H9 (cell line): ENCODE measurements around the gene ERRFI1. TPM values are rescaled to one million over a fixed set of nuclear protein-coding genes. Genes with fewer than 3 reads are reported as not detected.

Experiments used
- DNase-seq: peaks from one replicate; pipeline ENCODE4 v3.0.0-alpha.2; 2017
- H2AFZ ChIP-seq: one replicate; pipeline ENCODE4 v1.6.1; 2013; ENCODE audit warnings: mild to moderate bottlenecking, low read length, control low read depth, moderate library complexity
- H2AK5ac ChIP-seq: 2 replicates; pipeline ENCODE4 v1.6.1; 2013; ENCODE audit warnings: low read length, control low read depth, mixed read lengths; ENCODE audit not compliant: insufficient read length
- H2BK120ac ChIP-seq: one replicate; pipeline ENCODE4 v1.6.1; 2013; ENCODE audit warnings: low read depth, mild to moderate bottlenecking, low read length, control low read depth, inconsistent platforms; ENCODE audit not compliant: poor library complexity, severe bottlenecking
- H2BK12ac ChIP-seq: 2 replicates; pipeline ENCODE4 v1.6.1; 2013; ENCODE audit warnings: low read length, control low read depth, mixed read lengths, low read depth; ENCODE audit not compliant: insufficient read length
- H2BK15ac ChIP-seq: 2 replicates; pipeline ENCODE4 v1.6.1; 2013; ENCODE audit warnings: low read depth, low read length, control low read depth
- H2BK20ac ChIP-seq: one replicate; pipeline ENCODE4 v1.6.1; 2013; ENCODE audit warnings: low read depth, mild to moderate bottlenecking, low read length, control low read depth, inconsistent platforms; ENCODE audit not compliant: poor library complexity, severe bottlenecking
- H2BK5ac ChIP-seq: 2 replicates; pipeline ENCODE4 v1.6.1; 2013; ENCODE audit warnings: low read length, control low read depth, mixed read lengths; ENCODE audit not compliant: insufficient read length
- H3K14ac ChIP-seq: 2 replicates; pipeline ENCODE4 v1.6.1; 2013; ENCODE audit warnings: low read length, control low read depth; ENCODE audit not compliant: insufficient read depth
- H3K18ac ChIP-seq: 2 replicates; pipeline ENCODE4 v1.6.1; 2013; ENCODE audit warnings: low read depth, mild to moderate bottlenecking, mixed read lengths, low read length, control low read depth; ENCODE audit not compliant: insufficient read length
- H3K23ac ChIP-seq: 2 replicates; pipeline ENCODE4 v1.6.1; 2013; ENCODE audit warnings: low read length, control low read depth, mixed read lengths, low read depth; ENCODE audit not compliant: insufficient read length
- H3K23me2 ChIP-seq: 2 replicates; pipeline ENCODE4 v1.6.1; 2013; ENCODE audit warnings: low read depth, mild to moderate bottlenecking, mixed read lengths, low read length, control low read depth; ENCODE audit not compliant: insufficient read length, poor library complexity, severe bottlenecking
- H3K27ac ChIP-seq: 2 replicates; pipeline ENCODE4 v1.5.1; 2013; ENCODE audit warnings: low read length, control low read depth, mixed read lengths, low read depth; ENCODE audit not compliant: insufficient read length
- H3K27me3 ChIP-seq: 2 replicates; pipeline ENCODE4 v1.6.1; 2013; ENCODE audit warnings: low read length, control low read depth, inconsistent platforms; ENCODE audit not compliant: insufficient read depth
- H3K4ac ChIP-seq: 2 replicates; pipeline ENCODE4 v1.6.1; 2013; ENCODE audit warnings: low read depth, mild to moderate bottlenecking, control low read depth, inconsistent platforms, low read length, moderate library complexity
- H3K4me1 ChIP-seq: 2 replicates; pipeline ENCODE4 v1.6.1; 2013; ENCODE audit warnings: low read length, control low read depth, inconsistent platforms; ENCODE audit not compliant: insufficient read depth
- H3K4me2 ChIP-seq: 2 replicates; pipeline ENCODE4 v1.6.1; 2013; ENCODE audit warnings: low read length, control low read depth, mixed read lengths; ENCODE audit not compliant: insufficient read length, insufficient read depth
- H3K56ac ChIP-seq: 2 replicates; pipeline ENCODE4 v1.6.1; 2013; ENCODE audit warnings: low read depth, mild to moderate bottlenecking, mixed read lengths, low read length, control low read depth; ENCODE audit not compliant: insufficient read length
- H3K79me1 ChIP-seq: 2 replicates; pipeline ENCODE4 v1.6.1; 2013; ENCODE audit warnings: low read depth, mild to moderate bottlenecking, moderate library complexity, low read length, control low read depth, inconsistent platforms; ENCODE audit not compliant: insufficient read depth, poor library complexity, severe bottlenecking
- H3K79me2 ChIP-seq: 2 replicates; pipeline ENCODE4 v1.6.1; 2013; ENCODE audit warnings: low read length, control low read depth, inconsistent platforms; ENCODE audit not compliant: insufficient read depth
- H3K9ac ChIP-seq: 2 replicates; pipeline ENCODE4 v1.6.1; 2013; ENCODE audit warnings: low read length, control low read depth, mixed read lengths; ENCODE audit not compliant: insufficient read length; ENCODE audit errors: extremely low read depth
- H3K9me3 ChIP-seq: one replicate; pipeline ENCODE4 v1.6.1; 2013; ENCODE audit warnings: low read depth, low read length, inconsistent platforms; ENCODE audit not compliant: control insufficient read depth
- H3T11ph ChIP-seq: one replicate; pipeline ENCODE4 v1.6.1; 2013; ENCODE audit warnings: mild to moderate bottlenecking, low read length, control low read depth, inconsistent platforms
- H4K20me1 ChIP-seq: one replicate; pipeline ENCODE4 v1.6.1; 2013; ENCODE audit not compliant: control insufficient read depth, insufficient read length, insufficient read depth
- H4K5ac ChIP-seq: 2 replicates; pipeline ENCODE4 v1.6.1; 2013; ENCODE audit warnings: low read depth, mild to moderate bottlenecking, mixed read lengths, low read length, control low read depth; ENCODE audit not compliant: insufficient read length
- H4K8ac ChIP-seq: replicated peaks from 2 replicates; pipeline ENCODE4 v1.6.1; 2013; ENCODE audit warnings: low read length, control low read depth, mixed read lengths, low read depth; ENCODE audit not compliant: insufficient read length
- H4K91ac ChIP-seq: 2 replicates; pipeline ENCODE4 v1.6.1; 2013; ENCODE audit warnings: low read depth, mild to moderate bottlenecking, moderate library complexity, mixed read lengths, low read length, control low read depth; ENCODE audit not compliant: insufficient read length
- H3K27ac Mint-ChIP-seq, 3 experiments: 2 replicates in 2 of 3; 3 replicates in 1 of 3; pipeline ENCODE4 v1.8.0; 2020 to 2021; ENCODE audit warnings: mixed read lengths in 3 of 3, mild to moderate bottlenecking in 1 of 3, moderate library complexity in 1 of 3
- H3K27me3 Mint-ChIP-seq: 2 replicates; pipeline ENCODE4 v1.8.0; 2021; ENCODE audit warnings: low read depth, mild to moderate bottlenecking, moderate library complexity, mixed read lengths
- H3K36me3 Mint-ChIP-seq, 3 experiments: 2 replicates in 2 of 3; 3 replicates in 1 of 3; pipeline ENCODE4 v1.8.0; 2020 to 2021; ENCODE audit warnings: low read depth in 3 of 3, mixed read lengths in 3 of 3; ENCODE audit not compliant: insufficient read depth in 1 of 3
- H3K4me1 Mint-ChIP-seq, 2 experiments: 2 replicates each; pipeline ENCODE4 v1.8.0; 2020; ENCODE audit warnings: mixed read lengths in 2 of 2
- H3K4me3 Mint-ChIP-seq, 2 experiments: 2 replicates in 1 of 2; 3 replicates in 1 of 2; pipeline ENCODE4 v1.8.0; 2020 to 2021; ENCODE audit warnings: mild to moderate bottlenecking in 2 of 2, mixed read lengths in 2 of 2, moderate library complexity in 1 of 2
- H3K9me3 Mint-ChIP-seq, 2 experiments: 2 replicates in 1 of 2; 3 replicates in 1 of 2; pipeline ENCODE4 v1.8.0; 2020; ENCODE audit warnings: mild to moderate bottlenecking in 2 of 2, mixed read lengths in 2 of 2, moderate library complexity in 1 of 2
- CTCF ChIP-seq: fragments of 200-600 bp; sonication (generic); conservative IDR thresholded peaks from 3 replicates; pipeline ENCODE4 v1.8.0; 2021; ENCODE audit warnings: antibody characterized with exemption, mild to moderate bottlenecking
- WGBS: extraction: QIAGEN DNeasy Blood & Tissue Kit; methylation state at CpG from one replicate; pipeline ENCODE4 v1.1.7; 2013; ENCODE audit warnings: missing lambda C conversion rate, low lambda C conversion rate, mixed read lengths; ENCODE audit not compliant: insufficient read length; ENCODE audit errors: extremely low coverage; 5-methylcytosine and 5-hydroxymethylcytosine counted together
- total RNA-seq: library from RNA; stranded (reverse); gene quantifications from 2 replicates; pipeline ENCODE4 v1.2.1, GENCODE V29; 2021

ERRFI1 gene
- total RNA-seq, 1 experiment from 2014 or later: 20.8 TPM

- Histone ChIP-seq H2BK120ac (no peak overlapping the region), H2AK5ac (no peak overlapping the region), H3K14ac (peak overlapping the region; percentile 61), H4K91ac (no peak overlapping the region), H3T11ph (no peak overlapping the region), H2BK15ac (no peak overlapping the region), H3K27ac (no peak overlapping the region), H4K5ac (no peak overlapping the region), H2BK5ac (no peak overlapping the region), H3K9me3 (no peaks in the 10 kb centered on the region), H4K20me1 (no peaks in the 10 kb centered on the region), H3K23me2 (peaks cover 12% of the 10 kb centered on the region), H2BK20ac (no peak overlapping the region), H2AFZ (no peak overlapping the region), H3K4ac (no peak overlapping the region), H3K23ac (no peak overlapping the region), H2BK12ac (no peak overlapping the region), H3K18ac (peak overlapping the region; percentile 21), H4K8ac (no peak overlapping the region), H3K27me3 (no peaks in the 10 kb centered on the region; the same call in 1 of the 2 replicates), H3K56ac (no peak overlapping the region), H3K4me1 (peaks cover 5% of the 10 kb centered on the region; the same call in 1 of the 2 replicates), H3K4me2 (peak overlapping the region; percentile 84), H3K79me2 (peaks cover 40% of the 10 kb centered on the region; the same call in 1 of the 2 replicates), H3K79me1 (no peaks in the 10 kb centered on the region), H3K9ac (peak overlapping the region; percentile 81)
- no peak for DNase-seq
- WGBS: no CpG with 5 or more reads among the region's 19 CpGs
- TF ChIP-seq CTCF: no peak
- Mint-ChIP-seq H3K27me3 (peaks cover 13% of the 10 kb centered on the region), H3K27ac (peak overlapping the region; percentile 1 to 96 (median 27); a peak in 6 of 7 replicates), H3K36me3 (peaks cover 0 to 4% (median 0%) of the 10 kb centered on the region in 3 experiments; a peak in 2 of 7 replicates), H3K9me3 (no peaks in the 10 kb centered on the region; a peak in 1 of 5 replicates), H3K4me1 (peaks cover 51 to 65% of the 10 kb centered on the region in 2 experiments), H3K4me3 (peak overlapping the region; percentile 78 to 89)
Measured at GRCh38 chr1:8025061-8025670, 943 bp downstream of the ERRFI1 start.
